H1 (cell line): ENCODE data around the gene SQOR. TPM values are rescaled to one million over a fixed set of nuclear protein-coding genes. Genes with fewer than 3 reads are reported as not detected.

ENCODE experiments used
- CTCF ChIA-PET: fragments of 300-600 bp; sonication (Branson Sonifier 250); formaldehyde crosslinking; loops from one replicate; lab custom pipeline; 2021; ENCODE audit not compliant: partially characterized antibody; lab: Charles Lee
- POLR2A ChIA-PET: fragments of 300-600 bp; sonication (Branson Sonifier 250); formaldehyde crosslinking; loops from one replicate; lab custom pipeline; 2021; ENCODE audit warnings: inconsistent platforms; ENCODE audit not compliant: partially characterized antibody; lab: Charles Lee
- DNase-seq, 2 experiments: peaks; one replicate each; pipeline versions ENCODE4 v3.0.0 to v3.0.0-alpha.2; 2010 to 2022; ENCODE audit warnings: low spot score in 2 of 2, low read depth in 1 of 2, mixed read lengths in 1 of 2
- FAIRE-seq: peaks from 2 replicates; lab custom pipeline; 2011; peaks lifted over from hg19 to GRCh38; lab: Jason Lieb, UNC
- H2AFZ ChIP-seq: 2 replicates; pipeline ENCODE4 v1.8.1; 2012; ENCODE audit warnings: low read length, inconsistent platforms
- H2AK5ac ChIP-seq: 2 replicates; pipeline ENCODE4 v1.6.1; 2013; ENCODE audit warnings: low read depth, low read length
- H2BK120ac ChIP-seq: replicated peaks from 2 replicates; pipeline ENCODE3; 2013; ENCODE audit warnings: low read depth, low read length, inconsistent platforms
- H2BK12ac ChIP-seq: 2 replicates; pipeline ENCODE4 v1.6.1; 2013; ENCODE audit warnings: low read depth, low read length
- H2BK15ac ChIP-seq: 2 replicates; pipeline ENCODE4 v1.6.1; 2013; ENCODE audit warnings: low read length
- H2BK20ac ChIP-seq: 2 replicates; pipeline ENCODE4 v1.6.1; 2013; ENCODE audit warnings: low read length
- H2BK5ac ChIP-seq: 2 replicates; pipeline ENCODE4 v1.6.1; 2013; ENCODE audit warnings: low read depth, low read length
- H3K14ac ChIP-seq: 2 replicates; pipeline ENCODE4 v1.6.1; 2013; ENCODE audit warnings: inconsistent platforms; ENCODE audit not compliant: insufficient read length
- H3K18ac ChIP-seq: 2 replicates; pipeline ENCODE4 v1.6.1; 2013; ENCODE audit warnings: low read length; ENCODE audit errors: extremely low read depth
- H3K23ac ChIP-seq: 2 replicates; pipeline ENCODE4 v1.6.1; 2013; ENCODE audit warnings: inconsistent platforms; ENCODE audit not compliant: insufficient read length
- H3K23me2 ChIP-seq: 2 replicates; pipeline ENCODE4 v1.6.1; 2013; ENCODE audit warnings: low read depth, low read length
- H3K27ac ChIP-seq: 2 replicates; pipeline ENCODE4 v1.6.1; 2011; ENCODE audit warnings: low read depth, low read length, inconsistent platforms
- H3K27me3 ChIP-seq, 4 experiments: replicated peaks in 1 of 4; 1 replicate in 1 of 4; 2 replicates in 3 of 4; pipeline versions ENCODE4 v1.6.1 to v1.8.1; 2011 to 2013; ENCODE audit warnings: low read length in 3 of 4, mild to moderate bottlenecking in 3 of 4, inconsistent platforms in 2 of 4, mixed read lengths in 2 of 4, moderate library complexity in 1 of 4; ENCODE audit not compliant: control insufficient read depth in 3 of 4, insufficient read depth in 3 of 4; ENCODE audit errors: extremely low read depth in 1 of 4
- H3K36me3 ChIP-seq, 4 experiments: 2 replicates each; pipeline versions ENCODE4 v1.6.1 to v1.8.1; 2011 to 2013; ENCODE audit warnings: mild to moderate bottlenecking in 4 of 4, low read length in 3 of 4, moderate library complexity in 2 of 4, control low read depth in 1 of 4, inconsistent platforms in 1 of 4; ENCODE audit not compliant: insufficient read depth in 4 of 4, control insufficient read depth in 2 of 4
- H3K4ac ChIP-seq: replicated peaks from 2 replicates; pipeline ENCODE3; 2013; ENCODE audit warnings: low read length, low read depth, mixed read lengths, inconsistent platforms; ENCODE audit not compliant: insufficient read length
- H3K4me1 ChIP-seq, 4 experiments: replicated peaks in 1 of 4; 1 replicate in 1 of 4; 2 replicates in 3 of 4; pipeline versions ENCODE4 v1.6.1 to v1.8.1; 2011 to 2013; ENCODE audit warnings: low read length in 3 of 4, inconsistent platforms in 2 of 4, mixed read lengths in 1 of 4; ENCODE audit not compliant: insufficient read depth in 4 of 4, control insufficient read depth in 3 of 4
- H3K4me2 ChIP-seq, 2 experiments: 2 replicates each; pipeline versions ENCODE4 v1.6.1 to v1.8.1; 2011 to 2013; ENCODE audit warnings: low read depth in 2 of 2, low read length in 2 of 2, control low read depth in 1 of 2, inconsistent platforms in 1 of 2, mild to moderate bottlenecking in 1 of 2; ENCODE audit not compliant: insufficient read depth in 1 of 2
- H3K4me3 ChIP-seq, 4 experiments: fragments of 200-600, 300-600 bp in 1 of 4; sonication (generic), shearing (Covaris generic), sonication (Bioruptor Twin) in 1 of 4; 2 replicates each; pipeline versions ENCODE4 v1.5.1 to v1.8.1; 2011 to 2016; ENCODE audit warnings: low read length in 4 of 4, low read depth in 3 of 4, control low read depth in 2 of 4, inconsistent platforms in 2 of 4, mild to moderate bottlenecking in 2 of 4, mixed read lengths in 1 of 4, moderate library complexity in 1 of 4; ENCODE audit not compliant: insufficient read depth in 2 of 4; ENCODE audit errors: extremely low read depth in 1 of 4
- H3K56ac ChIP-seq: replicated peaks from 2 replicates; pipeline ENCODE3; 2013; ENCODE audit warnings: low read depth, mild to moderate bottlenecking, mixed read lengths, low read length, inconsistent platforms; ENCODE audit not compliant: insufficient read length
- H3K79me1 ChIP-seq: 2 replicates; pipeline ENCODE4 v1.6.1; 2013; ENCODE audit warnings: low read depth, low read length, control low read depth
- H3K79me2 ChIP-seq, 2 experiments: 2 replicates each; pipeline versions ENCODE4 v1.6.1 to v1.8.1; 2012 to 2013; ENCODE audit warnings: low read length in 2 of 2, mild to moderate bottlenecking in 2 of 2, inconsistent platforms in 1 of 2; ENCODE audit not compliant: insufficient read depth in 2 of 2, control insufficient read depth in 1 of 2
- H3K9ac ChIP-seq, 4 experiments: replicated peaks in 1 of 4; 1 replicate in 1 of 4; 2 replicates in 3 of 4; pipeline versions ENCODE4 v1.6.1 to v1.8.1; 2011 to 2013; ENCODE audit warnings: low read depth in 3 of 4, low read length in 3 of 4, control low read depth in 2 of 4, mild to moderate bottlenecking in 2 of 4, moderate library complexity in 2 of 4, inconsistent platforms in 1 of 4; ENCODE audit errors: extremely low read depth in 1 of 4
- H3K9me3 ChIP-seq, 2 experiments: 2 replicates each; pipeline versions ENCODE4 v1.6.1 to v1.8.1; 2012 to 2013; ENCODE audit warnings: mild to moderate bottlenecking in 2 of 2, moderate library complexity in 2 of 2, control low read depth in 1 of 2, inconsistent platforms in 1 of 2, low read depth in 1 of 2, low read length in 1 of 2, mixed read lengths in 1 of 2; ENCODE audit not compliant: insufficient read depth in 2 of 2
- H4K20me1 ChIP-seq, 2 experiments: replicated peaks in 1 of 2; 2 replicates each; pipeline versions ENCODE3 to v1.8.1; 2011 to 2013; ENCODE audit warnings: inconsistent platforms in 2 of 2, low read length in 2 of 2, mild to moderate bottlenecking in 1 of 2; ENCODE audit not compliant: insufficient read depth in 2 of 2, control insufficient read depth in 1 of 2
- H4K5ac ChIP-seq: 2 replicates; pipeline ENCODE4 v1.6.1; 2013; ENCODE audit warnings: low read length, low read depth, mixed read lengths, inconsistent platforms; ENCODE audit not compliant: insufficient read length
- H4K8ac ChIP-seq: 2 replicates; pipeline ENCODE4 v1.8.0; 2013; ENCODE audit warnings: mild to moderate bottlenecking, moderate library complexity, low read length, inconsistent platforms; ENCODE audit not compliant: insufficient read depth; ENCODE audit errors: extremely low read depth
- H4K91ac ChIP-seq: replicated peaks from 2 replicates; pipeline ENCODE3; 2013; ENCODE audit warnings: low read length, mixed read lengths, inconsistent platforms; ENCODE audit not compliant: insufficient read length
- BCL11A ChIP-seq, 2 experiments: IDR thresholded peaks; one replicate each; pipeline ENCODE4 v1.6.1; 2011; ENCODE audit warnings: low read depth in 2 of 2, low read length in 2 of 2, mild to moderate bottlenecking in 2 of 2
- CTBP2 ChIP-seq: IDR thresholded peaks from 2 replicates; pipeline ENCODE4 v1.7.0; 2011; ENCODE audit warnings: borderline replicate concordance, mild to moderate bottlenecking, moderate library complexity, mixed read lengths, low read length; ENCODE audit not compliant: insufficient read depth, insufficient read length
- FOSL1 ChIP-seq: IDR thresholded peaks from 2 replicates; pipeline ENCODE4 v1.6.1; 2011; ENCODE audit warnings: mild to moderate bottlenecking, low read depth, low read length, moderate library complexity; ENCODE audit not compliant: insufficient read depth
- GABPA ChIP-seq: IDR thresholded peaks from 2 replicates; pipeline ENCODE4 v1.6.1; 2011; ENCODE audit warnings: mild to moderate bottlenecking, low read length, moderate library complexity, borderline replicate concordance; ENCODE audit not compliant: insufficient read depth
- HDAC6 ChIP-seq: IDR thresholded peaks from one replicate; pipeline ENCODE4 v1.7.1; 2012; ENCODE audit warnings: low read depth, mild to moderate bottlenecking, inconsistent platforms, low read length, moderate library complexity
- POLR2A ChIP-seq, 2 experiments: IDR thresholded peaks; 1 replicate in 1 of 2; 2 replicates in 1 of 2; pipeline ENCODE4 v1.6.1; 2011; ENCODE audit warnings: low read depth in 2 of 2, low read length in 2 of 2, mild to moderate bottlenecking in 2 of 2; ENCODE audit errors: control extremely low read depth in 1 of 2
- POU5F1 ChIP-seq: IDR thresholded peaks from 2 replicates; pipeline ENCODE4 v1.6.1; 2011; ENCODE audit warnings: low read depth, mild to moderate bottlenecking, low read length, moderate library complexity
- SP1 ChIP-seq: IDR thresholded peaks from 2 replicates; pipeline ENCODE4 v1.6.1; 2011; ENCODE audit warnings: low read depth, low read length
- SRF ChIP-seq: IDR thresholded peaks from 2 replicates; pipeline ENCODE4 v1.6.1; 2011; ENCODE audit warnings: mild to moderate bottlenecking, low read depth, low read length, moderate library complexity
- WGBS, 2 experiments: shearing (Covaris generic) in 1 of 2; methylation state at CpG; one replicate each; pipeline versions ENCODE4 v1.1.6 to v1.1.7; 2013 to 2015; ENCODE audit warnings: low lambda C conversion rate in 2 of 2, mixed read lengths in 2 of 2, inconsistent platforms in 1 of 2, low coverage in 1 of 2, missing lambda C conversion rate in 1 of 2; ENCODE audit not compliant: insufficient replicate concordance in 2 of 2, insufficient coverage in 1 of 2, insufficient read length in 1 of 2; ENCODE audit errors: extremely low coverage in 1 of 2, missing lambda C conversion rate in 1 of 2; 5-methylcytosine and 5-hydroxymethylcytosine counted together
- polyA plus RNA-seq, 7 experiments: library from polyadenylated mRNA; depleted of rRNA in 3 of 7; stranded (reverse) in 5 of 7; unstranded in 2 of 7; fragments of >200 nt in 5 of 7; fragments of 200-250 nt in 2 of 7; gene quantifications; 1 replicate in 5 of 7; 2 replicates in 1 of 7; 4 replicates in 1 of 7; pipeline versions ENCODE4 v1.2.1 to v1.2.3, GENCODE V29; 2011 to 2013; ENCODE audit warnings: missing spikeins in 2 of 7, mixed read lengths in 2 of 7
- total RNA-seq: library from RNA; stranded (reverse); fragmentation: NEBNext Ultra II Directional; extraction: Animal tissue kit (Norgen Biotek cat#: 25700); gene quantifications from 2 replicates; pipeline ENCODE4 v1.2.1, GENCODE V29; 2021
- TF ChIP-seq, protein P1 (sequence below): IDR thresholded peaks from 2 replicates; pipeline ENCODE4 v1.6.1; 2012; ENCODE audit warnings: inconsistent platforms
- TF ChIP-seq, protein P2 (sequence below): IDR thresholded peaks from 2 replicates; pipeline ENCODE4 v1.6.1; 2012; ENCODE audit warnings: low read length, inconsistent platforms

The SQOR gene
- total and polyA plus RNA-seq, 2 of the 8 experiments (the other 6 are each of a cell fraction or from before 2014, with no cell fraction given): 0.20 to 0.22 TPM

DNA sequence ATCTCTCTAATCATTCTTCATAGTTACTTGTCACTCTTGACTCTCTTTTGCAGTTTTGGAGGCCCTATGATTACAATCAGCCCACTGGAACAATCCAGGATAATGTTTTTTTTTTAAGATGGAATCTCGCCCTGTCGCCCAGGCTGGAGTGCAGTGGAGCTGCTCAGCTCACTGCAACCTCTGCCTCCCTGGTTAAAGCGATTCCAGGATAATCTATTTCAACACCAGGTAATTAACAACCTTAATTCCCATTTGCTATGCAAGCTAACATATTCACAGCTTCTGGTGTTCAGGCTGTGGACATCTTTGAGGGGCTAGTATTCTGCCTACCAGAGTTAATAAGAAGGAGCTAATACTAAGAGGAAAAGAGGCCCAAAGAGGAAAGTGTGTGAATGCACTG is 48.7 kb upstream of the SQOR start:
- peaks cover 3 to 12% (median 7%) of the 10 kb centered on the region in 4 experiments; a peak in 4 of 7 replicates for H3K4me1 ChIP-seq
- H3K79me2 ChIP-seq: peaks cover 11 to 35% of the 10 kb centered on the region in 2 experiments; a peak in 3 of 4 replicates
- no peak overlapping the region for H4K8ac ChIP-seq
- no peak overlapping the region for H3K18ac ChIP-seq
- POLR2A ChIA-PET: interaction anchor here (1.0 to 3.8 kb wide), 11 partner anchors 8 to 184 kb away, joined by 3 to 31 read pairs (median 5); a partner anchor contains a TSS
- H3K23me2 ChIP-seq: peaks cover 7% of the 10 kb centered on the region; the same call in 1 of the 2 replicates
- peak overlapping the region in 3 of 4 experiments; percentile 93 to 98 (median 98); a peak in 5 of 7 replicates for H3K9ac ChIP-seq
- H3K79me1 ChIP-seq: peaks cover 3% of the 10 kb centered on the region; the same call in 1 of the 2 replicates
- no peaks in the 10 kb centered on the region for H3K9me3 ChIP-seq
- H3K27me3 ChIP-seq: no peaks in the 10 kb centered on the region
- no peaks in the 10 kb centered on the region for H3K36me3 ChIP-seq
- CTCF ChIA-PET: interaction anchor here (0.7 to 6.1 kb wide), 10 partner anchors 10 to 157 kb away, joined by 3 to 33 read pairs (median 3); partner anchors contain the start of gene SQOR
- WGBS, 2 experiments: 91% methylated on average over 3 of the region's 3 CpGs; no CpG with 5 or more reads in 1 of the 2 experiments
- no peaks in the 10 kb centered on the region for H4K20me1 ChIP-seq
- H3K27ac ChIP-seq: peak overlapping the region; percentile 98
- no peak overlapping the region for H3K23ac ChIP-seq
- peak overlapping the region; percentile 87 to 89 for H3K4me2 ChIP-seq
- FAIRE-seq: no peak
- H3K4ac ChIP-seq: no peak overlapping the region
- 0 out of 2 replicates have a peak overlapping the region, but pooled peaks have one; percentile 33 for H2BK15ac ChIP-seq
- H3K14ac ChIP-seq: no peak overlapping the region
- H2BK20ac ChIP-seq: no peak overlapping the region
- no peak overlapping the region for H4K5ac ChIP-seq
- H2BK120ac ChIP-seq: no peak overlapping the region
- H3K56ac ChIP-seq: no peak overlapping the region
- H2AK5ac ChIP-seq: no peak overlapping the region
- H2BK12ac ChIP-seq: no peak overlapping the region
- peak overlapping the region; percentile 98; the same call in 1 of the 2 replicates for H2BK5ac ChIP-seq
- no peak overlapping the region for H2AFZ ChIP-seq
- H4K91ac ChIP-seq: no peak overlapping the region
- H3K4me3 ChIP-seq: peak overlapping the region; percentile 79 to 87 (median 83); a peak in 7 of 8 replicates
- DNase-seq: no peak
- TF ChIP-seq SRF (no peak), POLR2A (IDR thresholded peaks at IDR 0.05; ENCODE audit: control extremely low read depth in 1 of 2, low read depth in 2 of 2, low read length in 2 of 2) (no peak), POU5F1 (no peak), BCL11A (IDR thresholded peaks at IDR 0.05; ENCODE audit: low read depth in 2 of 2, low read length in 2 of 2) (no peak), GABPA (no peak), HDAC6 (no peak), FOSL1 (no peak), CTBP2 (no peak), SP1 (no peak)
- TF ChIP-seq, protein P1, sequence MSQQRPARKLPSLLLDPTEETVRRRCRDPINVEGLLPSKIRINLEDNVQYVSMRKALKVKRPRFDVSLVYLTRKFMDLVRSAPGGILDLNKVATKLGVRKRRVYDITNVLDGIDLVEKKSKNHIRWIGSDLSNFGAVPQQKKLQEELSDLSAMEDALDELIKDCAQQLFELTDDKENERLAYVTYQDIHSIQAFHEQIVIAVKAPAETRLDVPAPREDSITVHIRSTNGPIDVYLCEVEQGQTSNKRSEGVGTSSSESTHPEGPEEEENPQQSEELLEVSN: no peak
- TF ChIP-seq, protein P2, sequence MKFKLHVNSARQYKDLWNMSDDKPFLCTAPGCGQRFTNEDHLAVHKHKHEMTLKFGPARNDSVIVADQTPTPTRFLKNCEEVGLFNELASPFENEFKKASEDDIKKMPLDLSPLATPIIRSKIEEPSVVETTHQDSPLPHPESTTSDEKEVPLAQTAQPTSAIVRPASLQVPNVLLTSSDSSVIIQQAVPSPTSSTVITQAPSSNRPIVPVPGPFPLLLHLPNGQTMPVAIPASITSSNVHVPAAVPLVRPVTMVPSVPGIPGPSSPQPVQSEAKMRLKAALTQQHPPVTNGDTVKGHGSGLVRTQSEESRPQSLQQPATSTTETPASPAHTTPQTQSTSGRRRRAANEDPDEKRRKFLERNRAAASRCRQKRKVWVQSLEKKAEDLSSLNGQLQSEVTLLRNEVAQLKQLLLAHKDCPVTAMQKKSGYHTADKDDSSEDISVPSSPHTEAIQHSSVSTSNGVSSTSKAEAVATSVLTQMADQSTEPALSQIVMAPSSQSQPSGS: no peak
